GM21528 (cell line): ENCODE results near the gene ABHD17A.
"Not testable (repeated sequence)": the region's sequence is repeated elsewhere in the genome, so short reads cannot be mapped to it uniquely, and the experiment has no call there.

Experiments used
- ATAC-seq: cut with Tn5 transposase; IDR thresholded peaks from one replicate; pipeline ENCODE4 v1.9.1; 2021; ENCODE audit warnings: mild to moderate bottlenecking, moderate library complexity; ENCODE audit not compliant: unreplicated experiment, low FRiP score

The ABHD17A gene

GRCh38 chr19:1885398-1886119, at the start of gene ABHD17A:
TSS of gene ABHD17A (minus strand) at chr19:1885496. CDS start at chr19:1881566, 3,930 bp downstream.
- ATAC-seq = not testable (repeated sequence)

GRCh38 chr19:1933942-1934341, 48.6 kb upstream of the ABHD17A start:
- no peak for ATAC-seq

DNA sequence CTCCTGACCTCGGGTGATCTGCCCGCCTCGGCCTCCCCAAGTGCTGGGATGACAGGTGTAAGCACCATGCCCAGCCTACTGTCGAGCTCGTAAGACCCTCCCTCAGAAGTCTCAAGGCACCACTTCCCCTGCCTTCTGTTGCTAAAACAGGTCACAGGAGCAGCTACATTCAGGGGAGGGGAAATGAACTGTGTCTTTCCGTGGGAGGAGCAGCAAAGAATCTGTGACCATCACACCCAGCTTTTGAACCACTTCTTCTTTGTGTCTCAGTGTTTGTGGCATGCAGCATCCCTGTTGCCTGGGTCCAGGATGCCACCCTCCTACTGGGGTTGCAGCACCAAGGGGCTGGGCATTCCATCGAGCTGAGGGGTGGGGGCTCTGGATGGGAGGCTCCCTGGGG, 47.9 kb upstream of the ABHD17A start:
- ATAC-seq = no peak

- no peak for ATAC-seq
Measured at GRCh38 chr19:1932395-1932794, 47.1 kb upstream of the ABHD17A start.

GRCh38 chr19:1931445-1931844, 46.1 kb upstream of the ABHD17A start:
- ATAC-seq = no peak

- no peak for ATAC-seq
Measured at GRCh38 chr19:1929021-1929742, 43.9 kb upstream of the ABHD17A start.

- no peak for ATAC-seq
Measured at GRCh38 chr19:1925544-1925943, 40.2 kb upstream of the ABHD17A start.

- ATAC-seq = no peak
Measured at GRCh38 chr19:1924320-1924961, 39.1 kb upstream of the ABHD17A start.

DNA sequence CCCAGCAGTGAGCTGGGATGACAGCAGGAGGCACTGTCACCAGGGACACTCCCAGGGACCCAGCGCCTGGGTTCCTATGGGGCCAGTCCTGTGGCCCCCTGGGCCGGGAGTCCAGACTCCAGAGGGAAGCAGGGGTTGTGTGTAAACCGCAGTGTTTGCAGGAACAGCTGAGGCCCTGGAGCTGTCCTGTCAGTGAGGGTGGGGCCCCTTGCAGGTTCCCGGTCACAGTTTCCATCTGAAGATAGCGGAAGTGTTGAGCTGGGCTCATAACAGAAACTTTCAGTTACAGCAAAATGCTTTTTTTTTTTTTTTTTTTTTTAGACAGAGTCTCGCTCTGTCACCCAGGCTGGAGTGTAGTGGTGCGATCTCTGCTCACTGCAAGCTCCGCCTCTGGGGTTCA, 38.0 kb upstream of the ABHD17A start:
- ATAC-seq = no peak

- ATAC-seq = no peak
Measured at GRCh38 chr19:1922803-1923202, 37.5 kb upstream of the ABHD17A start.

DNA sequence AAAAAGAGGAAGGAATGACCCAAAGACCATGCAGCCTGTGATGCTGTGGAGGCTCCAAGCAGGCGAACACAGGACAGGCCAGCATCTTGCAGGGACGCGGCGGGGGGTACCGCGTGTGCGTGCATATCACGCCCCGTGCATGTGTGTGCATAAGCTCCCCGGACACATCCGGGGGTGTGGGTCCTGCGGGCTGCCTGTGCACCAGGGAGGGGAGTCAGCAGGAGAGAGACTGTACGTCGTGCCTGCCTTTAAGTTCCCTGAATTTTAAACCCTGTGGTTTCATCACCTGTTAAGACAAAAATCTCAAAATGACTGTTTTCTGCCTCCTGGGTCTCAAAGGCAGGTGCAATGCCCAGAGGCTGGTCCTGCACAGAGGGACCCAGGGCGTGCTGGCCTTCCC, 36.5 kb upstream of the ABHD17A start:
- no peak for ATAC-seq

DNA sequence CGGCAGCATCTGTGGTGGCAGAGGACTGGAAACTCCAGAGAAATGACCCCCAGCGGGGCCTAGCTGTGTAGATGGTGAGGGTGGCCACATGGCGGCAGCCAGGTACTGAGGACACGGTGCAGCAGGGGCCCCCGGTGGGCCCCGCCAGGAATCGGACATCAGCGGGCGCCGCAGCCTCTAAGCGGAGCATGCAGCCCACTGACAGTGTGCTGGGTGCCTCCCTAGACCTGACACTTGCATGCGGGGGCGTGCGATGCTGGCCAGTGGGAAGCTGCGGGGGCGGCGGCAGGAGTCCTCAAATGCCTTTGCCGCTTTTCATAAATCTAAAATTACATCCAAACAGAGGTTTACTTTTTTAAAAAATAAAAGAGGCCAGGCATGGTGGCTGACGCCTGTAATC, 36.0 kb upstream of the ABHD17A start:
- no peak for ATAC-seq

DNA sequence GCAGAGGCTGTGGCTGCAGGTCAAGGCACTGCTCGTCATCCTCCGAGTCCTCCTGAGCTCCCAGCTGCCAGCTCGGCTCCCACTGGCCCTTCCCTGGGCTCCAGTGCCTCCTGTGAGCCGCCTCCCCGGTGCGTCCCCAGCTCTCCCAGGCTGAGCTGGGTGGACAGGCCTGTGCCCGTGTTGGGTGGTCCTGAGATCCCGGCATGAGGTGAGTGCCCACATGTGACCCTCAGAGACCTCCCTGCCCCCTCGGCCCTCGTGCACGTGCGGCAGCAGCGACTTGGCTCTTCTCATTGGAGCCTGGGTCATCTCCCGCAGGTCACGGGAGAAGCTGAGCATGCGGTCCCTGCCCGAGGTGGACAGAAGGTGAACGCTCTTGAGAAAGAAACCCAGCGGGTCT, 35.3 kb upstream of the ABHD17A start:
- no peak for ATAC-seq

- no peak for ATAC-seq
Measured at GRCh38 chr19:1918975-1919374, 33.7 kb upstream of the ABHD17A start.

GRCh38 chr19:1917926-1918325, 32.6 kb upstream of the ABHD17A start:
- no peak for ATAC-seq

DNA sequence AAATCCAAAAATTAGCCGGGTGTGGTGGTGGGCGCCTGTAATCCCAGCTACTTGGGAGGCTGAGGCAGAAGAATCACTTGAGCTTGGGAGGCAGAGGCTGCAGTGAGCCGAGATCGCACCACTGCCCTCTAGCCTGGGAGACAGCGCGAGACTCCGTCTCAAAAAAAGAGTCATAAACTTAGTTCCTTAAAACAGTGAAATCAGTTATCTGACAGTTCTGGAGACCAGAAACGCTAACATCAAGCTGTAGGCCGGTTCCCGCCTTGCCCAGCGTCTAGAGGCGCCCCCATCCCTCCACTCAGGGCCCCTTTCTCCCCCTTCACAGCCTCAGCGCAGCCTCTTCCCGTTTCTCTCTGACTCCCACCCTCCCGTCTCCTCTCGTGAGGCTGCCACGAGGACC, 31.9 kb upstream of the ABHD17A start:
- no peak for ATAC-seq

- ATAC-seq = no peak
Measured at GRCh38 chr19:1914826-1915341, 29.6 kb upstream of the ABHD17A start.

GRCh38 chr19:1913781-1914577, 28.7 kb upstream of the ABHD17A start:
- ATAC-seq = no peak

GRCh38 chr19:1912760-1913505, 27.6 kb upstream of the ABHD17A start:
- ATAC-seq = no peak

GRCh38 chr19:1911995-1912394, 26.7 kb upstream of the ABHD17A start:
- no peak for ATAC-seq
